ENCODE results near the gene SCUBE1.

GRCh38 chr22:43256569-43256968, 86.6 kb downstream of the SCUBE1 start:
- TF ChIP-seq EZH2 (IDR thresholded peaks at IDR 0.05; ENCODE audit: insufficient read depth, poor library complexity, severe bottlenecking) (no peak), EZH2phosphoT487 (IDR thresholded peaks at IDR 0.05; ENCODE audit: insufficient read depth, low read depth) (no peak)

Measured in GM23248 (cell line).